Measurements from ENCODE around the gene IGFL1. TPM values are rescaled to one million over a fixed set of nuclear protein-coding genes. Genes with fewer than 3 reads are reported as not detected.
"Not testable (repeated sequence)": the region's sequence is repeated elsewhere in the genome, so short reads cannot be mapped to it uniquely, and the experiment has no call there.

The IGFL1 gene
- total and polyA plus RNA-seq, 8 donors = 0.35 TPM; not detected in 7

DNA sequence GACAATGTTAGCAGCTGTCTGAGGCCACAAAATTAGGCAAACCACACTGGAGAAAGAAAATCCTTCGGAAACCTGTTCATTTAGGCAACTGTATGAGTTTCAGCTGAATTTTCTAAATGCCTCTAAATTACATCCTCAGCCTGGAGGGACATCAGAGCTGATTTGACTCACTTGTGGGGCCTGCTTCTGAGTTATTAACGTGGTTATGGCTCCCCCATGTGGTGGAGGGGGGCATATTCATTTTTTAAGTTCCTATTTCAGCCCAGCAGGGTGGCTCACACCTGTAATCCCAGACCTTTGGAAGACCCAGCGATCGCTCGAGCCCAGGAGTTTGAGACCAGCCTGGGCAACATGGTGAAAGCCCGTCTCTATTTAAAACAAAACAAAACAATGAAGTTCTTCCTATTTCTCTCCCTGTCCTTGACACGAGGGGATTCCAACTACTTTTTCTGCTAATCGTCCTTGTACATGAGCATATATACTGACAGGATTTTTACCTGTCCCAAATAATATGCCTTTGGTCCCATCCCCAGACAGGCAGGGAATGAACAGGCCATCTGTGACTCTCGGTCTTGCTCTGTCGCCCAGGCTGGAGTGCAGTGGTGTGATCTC, 35.8 kb downstream of the IGFL1 start:
- intact Hi-C loops (cut with DNase I) = loop anchor here in 1 of 2 donors (5.0 kb wide), 1 partner anchor 188 kb away; no protein-coding TSS in a partner anchor
- TF ChIP-seq, protein P1, sequence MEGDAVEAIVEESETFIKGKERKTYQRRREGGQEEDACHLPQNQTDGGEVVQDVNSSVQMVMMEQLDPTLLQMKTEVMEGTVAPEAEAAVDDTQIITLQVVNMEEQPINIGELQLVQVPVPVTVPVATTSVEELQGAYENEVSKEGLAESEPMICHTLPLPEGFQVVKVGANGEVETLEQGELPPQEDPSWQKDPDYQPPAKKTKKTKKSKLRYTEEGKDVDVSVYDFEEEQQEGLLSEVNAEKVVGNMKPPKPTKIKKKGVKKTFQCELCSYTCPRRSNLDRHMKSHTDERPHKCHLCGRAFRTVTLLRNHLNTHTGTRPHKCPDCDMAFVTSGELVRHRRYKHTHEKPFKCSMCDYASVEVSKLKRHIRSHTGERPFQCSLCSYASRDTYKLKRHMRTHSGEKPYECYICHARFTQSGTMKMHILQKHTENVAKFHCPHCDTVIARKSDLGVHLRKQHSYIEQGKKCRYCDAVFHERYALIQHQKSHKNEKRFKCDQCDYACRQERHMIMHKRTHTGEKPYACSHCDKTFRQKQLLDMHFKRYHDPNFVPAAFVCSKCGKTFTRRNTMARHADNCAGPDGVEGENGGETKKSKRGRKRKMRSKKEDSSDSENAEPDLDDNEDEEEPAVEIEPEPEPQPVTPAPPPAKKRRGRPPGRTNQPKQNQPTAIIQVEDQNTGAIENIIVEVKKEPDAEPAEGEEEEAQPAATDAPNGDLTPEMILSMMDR (IDR thresholded peaks at IDR 0.05) = peak; percentile 81 to 83
- Histone ChIP-seq H3K4me1 (peaks cover 0 to 4% of the 10 kb centered on the region in 2 donors), H3K27me3 (peaks cover 0 to 69% of the 10 kb centered on the region in 2 donors), H3K27ac (no peak overlapping the region), H3K36me3 (no peaks in the 10 kb centered on the region), H3K9me3 (no peaks in the 10 kb centered on the region), H3K4me3 (no peak overlapping the region)
- DNase-seq (peak in 2 of 4 donors; percentile 68 to 86), ATAC-seq (peak; percentile 93)

DNA sequence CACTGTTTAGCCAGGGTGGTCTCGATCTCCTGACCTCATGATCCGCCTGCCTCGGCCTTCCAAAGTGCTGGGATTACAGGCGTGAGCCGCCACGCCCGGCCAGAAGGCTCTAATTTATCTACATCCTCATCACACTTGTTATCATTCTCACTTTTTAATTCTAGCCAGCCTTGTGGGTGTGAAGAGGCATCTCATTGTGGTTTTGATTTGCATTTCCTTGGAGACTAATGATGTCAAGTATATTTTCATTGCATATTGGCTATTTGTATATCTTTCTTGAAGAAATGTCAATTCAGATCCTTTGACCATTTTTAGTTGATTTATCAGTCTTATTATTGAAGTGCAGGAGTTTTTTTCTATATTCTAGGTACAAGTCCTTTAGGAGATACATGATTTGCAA, 39.6 kb downstream of the IGFL1 start:
- intact Hi-C loops (cut with DNase I) = loop anchor here in 1 of 2 donors (5.0 kb wide), 1 partner anchor 192 kb away; no protein-coding TSS in a partner anchor

DNA sequence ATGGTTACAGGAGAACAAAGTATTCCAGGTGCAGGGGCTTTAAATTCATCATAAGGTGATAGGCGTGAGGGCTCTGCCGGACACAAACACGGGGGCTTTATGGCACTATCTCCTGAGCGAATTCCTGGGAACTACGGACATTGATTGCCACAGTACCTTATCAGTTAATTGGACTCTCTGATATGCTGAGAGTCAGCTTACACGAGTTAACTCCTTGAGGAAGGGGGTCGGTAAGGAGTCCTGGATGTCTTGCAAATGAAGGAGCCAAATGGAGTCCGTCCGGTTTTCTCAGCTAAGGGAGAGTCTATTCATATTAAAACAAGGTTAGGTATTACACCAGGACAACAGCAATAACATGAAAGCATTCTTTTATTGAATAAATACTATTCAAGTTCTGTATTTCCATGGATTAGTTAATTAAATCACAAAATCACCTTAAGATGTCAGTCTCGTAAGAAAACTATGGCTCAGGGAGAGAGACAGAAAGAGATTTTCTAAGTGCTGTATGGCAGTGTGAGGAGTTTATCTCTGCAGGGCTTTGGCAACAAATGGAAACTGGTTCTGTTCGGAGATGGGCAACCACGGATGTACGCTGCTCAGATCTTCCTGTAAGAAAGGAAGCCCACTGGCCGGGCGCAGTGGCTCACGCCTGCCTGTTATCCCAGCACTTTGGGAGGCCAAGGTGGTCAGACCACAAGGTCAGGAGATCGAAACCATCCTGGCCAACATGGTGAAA, 41.1 kb downstream of the IGFL1 start:
- TF ChIP-seq, protein P1 (IDR thresholded peaks at IDR 0.05) = no peak
- H3K27ac ChIP-seq = no peak overlapping the region
- H3K4me1 ChIP-seq = no peaks in the 10 kb centered on the region
- no peaks in the 10 kb centered on the region for H3K36me3 ChIP-seq
- H3K27me3 ChIP-seq = peaks cover 0 to 56% of the 10 kb centered on the region in 2 donors
- intact Hi-C loops (cut with DNase I) = no loop called here
- ATAC-seq = no peak
- DNase-seq = no peak
- H3K4me3 ChIP-seq = no peak overlapping the region
- H3K9me3 ChIP-seq = no peaks in the 10 kb centered on the region

More for the DNA sequence above, 39.6 kb downstream of the IGFL1 start:
- H3K36me3 ChIP-seq = no peaks in the 10 kb centered on the region
- ATAC-seq = no peak
- H3K4me1 ChIP-seq = no peaks in the 10 kb centered on the region
- no peak overlapping the region for H3K27ac ChIP-seq
- no peak overlapping the region for H3K4me3 ChIP-seq
- no peaks in the 10 kb centered on the region for H3K9me3 ChIP-seq
- peaks cover 0 to 60% of the 10 kb centered on the region in 2 donors for H3K27me3 ChIP-seq
- TF ChIP-seq, protein P1 (IDR thresholded peaks at IDR 0.05) = no peak
- DNase-seq = no peak

DNA sequence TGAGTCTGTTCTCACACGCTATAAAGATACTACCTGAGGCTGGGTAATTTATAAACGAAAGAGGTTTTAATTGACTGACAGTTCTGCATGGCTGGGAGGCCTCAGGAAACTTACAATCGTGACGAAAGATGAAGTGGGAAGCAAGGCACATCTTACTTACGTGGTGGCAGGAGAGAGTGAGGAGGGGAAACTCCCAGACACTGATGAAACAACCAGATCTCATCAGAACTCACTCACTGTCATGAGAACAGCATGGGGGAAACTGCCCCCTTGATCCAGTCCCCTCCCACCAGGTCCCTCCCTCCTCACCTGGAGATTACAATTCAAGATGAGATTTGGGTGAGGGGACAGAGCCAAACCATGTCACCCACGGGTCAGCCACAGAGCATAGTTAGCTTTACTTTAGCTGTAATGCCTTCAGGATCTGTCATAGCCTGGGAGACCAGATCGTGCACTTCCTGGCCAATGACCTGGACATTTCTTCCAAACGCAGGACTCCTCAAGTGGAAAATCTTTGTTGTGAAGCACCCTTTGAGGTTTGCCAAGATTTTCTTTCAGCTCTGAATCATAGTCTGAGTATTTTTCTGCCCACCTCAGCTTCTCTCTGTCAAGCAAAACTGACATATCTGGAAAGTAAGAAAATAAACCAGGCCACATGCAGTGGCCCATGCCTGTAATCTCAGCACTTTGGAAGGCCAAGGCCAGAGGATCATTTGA, 42.1 kb downstream of the IGFL1 start:
- peak; percentile 95 for ATAC-seq
- peak overlapping the region in 1 of 2 donors; percentile 46 for H3K27ac ChIP-seq
- H3K36me3 ChIP-seq = no peaks in the 10 kb centered on the region
- DNase-seq = peak in 1 of 4 donors; percentile 41
- intact Hi-C loops (cut with DNase I) = no loop called here
- TF ChIP-seq, protein P1 (IDR thresholded peaks at IDR 0.05) = no peak
- H3K9me3 ChIP-seq = no peaks in the 10 kb centered on the region
- H3K4me1 ChIP-seq = no peaks in the 10 kb centered on the region
- H3K4me3 ChIP-seq = no peak overlapping the region
- H3K27me3 ChIP-seq = peaks cover 0 to 47% of the 10 kb centered on the region in 2 donors

DNA sequence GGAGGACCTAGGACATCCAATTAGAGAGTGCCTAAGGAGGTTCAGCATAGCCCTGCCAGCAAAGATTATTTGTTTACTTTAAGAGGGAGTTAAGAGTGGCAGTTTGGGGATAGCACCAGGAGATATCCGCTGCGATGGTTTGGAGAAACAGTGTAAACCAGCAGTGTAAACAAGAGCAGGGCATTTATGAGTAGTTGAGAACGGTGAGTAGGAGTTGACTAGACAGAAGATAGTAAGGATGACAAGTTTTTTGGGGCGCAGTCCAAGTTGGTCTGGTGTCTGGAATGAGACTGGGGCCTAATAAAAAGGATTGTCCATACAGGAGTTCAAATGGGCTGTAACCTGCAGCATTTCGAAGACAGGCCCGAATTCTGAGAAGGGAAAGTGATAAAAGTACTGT, 44.4 kb downstream of the IGFL1 start:
- H3K4me3 ChIP-seq; ATAC-seq; H3K9me3 ChIP-seq; H3K27ac ChIP-seq; DNase-seq; intact Hi-C loops (cut with DNase I); H3K4me1 ChIP-seq; H3K36me3 ChIP-seq: not testable (repeated sequence)
- H3K27me3 ChIP-seq = peaks cover 0 to 33% of the 10 kb centered on the region in 2 donors
